NCI-H1436 treated with DMSO at 0.1 percent for 48 hours (cell line): Measurements from ENCODE around the gene ELAVL2.

Experiments
- DNase-seq: peaks from one replicate; lab custom pipeline; 2025; lab: John Stamatoyannopoulos, UW

Gene ELAVL2

GRCh38 chr9:23769307-23769935 lies 56.6 kb downstream of the ELAVL2 start:
- no peak for DNase-seq

DNA sequence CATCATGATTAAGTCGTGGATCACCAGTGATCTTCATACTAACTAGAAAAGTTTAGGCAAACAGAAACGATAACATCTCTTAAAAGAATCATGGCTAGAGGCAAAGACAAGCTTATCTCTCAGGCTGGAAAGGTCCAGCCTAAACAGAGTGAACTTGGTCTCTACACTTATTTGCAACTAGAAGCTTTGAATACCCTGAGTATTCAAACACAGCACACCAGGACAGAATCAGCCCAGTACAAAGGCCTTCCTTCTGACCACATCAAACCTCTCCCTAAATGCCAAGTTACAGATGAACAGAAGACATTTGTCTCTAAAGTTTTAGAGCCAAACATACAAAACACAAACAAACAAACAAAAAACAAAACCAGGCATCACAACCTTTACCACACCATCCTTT lies 57.2 kb downstream of the ELAVL2 start:
- no peak for DNase-seq

DNA sequence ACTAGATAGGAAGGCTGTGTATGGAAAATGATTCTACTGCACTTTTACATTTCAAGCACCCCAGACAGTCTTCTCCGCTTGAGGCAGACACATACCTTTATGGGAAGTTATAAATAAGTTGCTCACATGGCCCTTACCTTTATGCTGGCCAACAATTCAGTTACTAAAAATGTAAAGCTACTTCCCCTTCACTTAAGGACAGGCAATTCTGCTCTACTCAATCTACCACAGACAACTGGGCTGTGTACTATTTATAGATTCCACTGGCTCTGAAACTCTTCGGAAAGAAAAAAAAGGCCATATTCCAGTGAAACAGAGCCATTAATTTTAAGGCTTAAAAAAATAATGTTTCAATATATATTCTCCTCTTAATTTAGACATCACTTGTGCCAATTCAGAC lies 59.4 kb downstream of the ELAVL2 start:
- no peak for DNase-seq

GRCh38 chr9:23765561-23765960 lies 60.5 kb downstream of the ELAVL2 start:
- DNase-seq, result no peak

DNA sequence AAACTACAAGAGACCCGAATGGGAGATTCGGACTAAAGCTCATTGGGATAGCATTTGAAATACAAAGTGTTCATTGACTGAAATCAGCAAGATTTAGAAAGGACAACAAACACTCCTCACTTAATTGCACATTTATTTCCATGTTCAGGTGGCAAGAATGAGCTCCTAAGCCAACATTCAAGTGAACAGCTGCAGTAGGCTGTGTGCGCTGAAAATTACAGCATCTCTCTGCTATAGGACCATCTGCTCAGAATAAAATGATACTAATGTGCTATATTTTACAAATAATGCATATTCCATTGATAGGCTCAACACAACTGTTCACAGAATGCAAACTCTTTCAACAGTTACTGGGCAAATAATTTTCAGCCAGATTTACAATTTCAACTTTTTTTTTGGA lies 61.8 kb downstream of the ELAVL2 start:
- DNase-seq, result no peak

GRCh38 chr9:23754551-23754950 lies 71.5 kb downstream of the ELAVL2 start:
- DNase-seq, result no peak

DNA sequence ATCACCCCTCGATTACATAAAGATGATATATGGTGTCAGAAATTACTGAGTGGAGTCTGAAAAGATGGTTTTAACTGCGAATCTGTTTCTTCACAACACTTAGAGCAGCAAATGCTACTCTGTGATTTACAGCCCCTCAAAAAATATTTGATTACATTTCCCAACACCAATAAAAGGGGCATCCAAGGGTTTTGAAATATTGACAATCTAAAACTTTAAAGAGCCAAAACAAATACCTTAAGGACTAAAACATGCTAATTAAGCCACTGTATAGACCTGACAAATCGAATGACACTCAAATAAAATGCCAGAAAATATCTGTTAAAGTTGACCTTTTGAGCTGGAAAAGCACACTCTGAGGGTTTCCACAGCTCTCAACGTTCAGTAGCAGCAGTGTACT lies 73.2 kb downstream of the ELAVL2 start:
- DNase-seq, result no peak

- no peak for DNase-seq
Observed at GRCh38 chr9:23751633-23752032, 74.4 kb downstream of the ELAVL2 start.

DNA sequence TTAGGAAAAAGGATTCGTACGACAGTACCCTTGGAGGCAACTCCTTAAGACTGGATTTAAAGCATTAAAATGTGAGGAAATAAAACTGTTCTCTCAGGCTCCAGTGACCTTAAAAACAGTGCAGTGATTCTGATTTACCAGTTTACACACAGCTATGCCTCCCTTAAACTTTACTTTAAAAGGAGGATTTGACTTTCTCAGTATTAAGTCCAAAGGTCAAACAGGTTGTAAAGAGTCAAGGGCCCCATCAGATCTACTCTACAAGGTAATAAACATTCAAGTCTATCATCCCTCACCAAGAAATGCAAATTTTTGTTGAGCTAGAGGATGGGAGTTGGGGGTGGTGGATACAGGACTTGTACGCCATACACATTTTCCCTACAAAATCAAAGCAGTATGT lies 75.2 kb downstream of the ELAVL2 start:
- DNase-seq, result no peak

GRCh38 chr9:23747088-23748075 lies 78.7 kb downstream of the ELAVL2 start:
- DNase-seq, result no peak

- no peak for DNase-seq
Observed at GRCh38 chr9:23746317-23746716, 79.7 kb downstream of the ELAVL2 start.

DNA sequence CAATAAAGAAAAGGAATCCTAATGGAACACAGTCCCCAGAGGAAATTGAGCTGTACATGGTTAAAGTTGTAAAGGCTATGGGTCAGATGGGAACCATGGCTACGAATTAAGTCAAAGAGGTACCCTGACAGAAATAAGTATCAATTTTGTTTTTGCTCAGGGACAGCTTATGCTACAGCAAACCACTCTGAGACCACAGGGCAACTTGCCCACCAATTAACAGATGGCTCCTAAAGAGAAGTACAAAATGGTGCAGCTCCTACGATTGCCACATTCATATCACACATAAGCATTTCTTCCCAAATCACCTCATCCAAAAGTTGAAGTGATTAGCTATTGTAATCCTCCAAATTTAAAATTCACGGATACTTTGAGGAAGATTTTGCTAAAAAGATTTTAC lies 83.0 kb downstream of the ELAVL2 start:
- no peak for DNase-seq

GRCh38 chr9:23741351-23741750 lies 84.7 kb downstream of the ELAVL2 start:
- no peak for DNase-seq

- DNase-seq, result no peak
Observed at GRCh38 chr9:23740531-23740930, 85.5 kb downstream of the ELAVL2 start.

DNA sequence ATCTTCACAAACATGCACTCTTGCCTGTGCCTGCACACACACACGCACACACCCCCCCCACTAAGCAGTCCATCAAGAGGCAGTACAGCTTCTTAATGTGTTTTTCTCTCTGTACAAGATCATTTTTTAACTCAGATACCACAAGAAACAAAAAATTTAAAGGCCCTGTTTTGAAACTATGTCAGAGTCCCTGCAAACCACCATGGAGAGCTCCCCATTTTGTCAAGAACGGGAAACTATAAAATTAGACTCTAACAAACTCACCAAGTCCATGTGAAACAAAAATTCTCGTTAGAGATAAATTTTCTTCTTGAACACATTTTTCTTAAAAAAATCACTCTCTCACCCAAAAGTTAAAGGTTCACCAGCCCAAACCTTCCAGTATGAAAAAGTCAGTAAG lies 86.3 kb downstream of the ELAVL2 start:
- no peak for DNase-seq

- no peak for DNase-seq
Observed at GRCh38 chr9:23736293-23736692, 89.7 kb downstream of the ELAVL2 start.

DNA sequence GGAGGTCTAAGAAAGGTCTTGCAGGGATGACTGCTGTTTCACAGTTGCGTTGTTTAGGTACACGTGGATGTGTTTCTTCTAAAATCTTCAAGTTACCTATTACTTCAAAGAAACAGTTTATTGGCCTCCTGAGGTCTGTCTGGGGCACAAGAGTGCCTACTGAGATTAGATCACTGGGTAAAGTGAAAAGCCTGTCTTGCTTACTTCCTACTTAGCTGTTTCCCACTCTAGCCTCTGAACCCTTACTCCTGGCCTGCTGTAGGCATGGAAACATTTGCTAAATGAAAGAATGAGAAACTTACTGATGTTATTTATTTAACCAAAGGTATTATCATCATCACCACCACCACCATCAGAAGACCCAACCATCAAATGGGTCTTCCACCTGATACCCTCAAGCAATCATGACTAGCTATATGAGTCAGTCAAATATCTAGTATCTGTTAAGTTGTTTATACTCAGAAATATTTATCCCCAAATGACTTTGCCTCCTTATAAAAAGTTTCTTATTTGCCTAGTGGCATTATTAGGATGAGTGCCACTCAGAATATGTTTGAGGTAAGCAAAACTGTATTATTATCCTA lies 92.5 kb downstream of the ELAVL2 start:
- DNase-seq, result no peak

- DNase-seq, result no peak
Observed at GRCh38 chr9:23731353-23731752, 94.7 kb downstream of the ELAVL2 start.

- DNase-seq, result no peak
Observed at GRCh38 chr9:23730364-23730763, 95.7 kb downstream of the ELAVL2 start.

- no peak for DNase-seq
Observed at GRCh38 chr9:23728736-23729135, 97.3 kb downstream of the ELAVL2 start.

- no peak for DNase-seq
Observed at GRCh38 chr9:23725279-23725946, 100.6 kb downstream of the ELAVL2 start.

DNA sequence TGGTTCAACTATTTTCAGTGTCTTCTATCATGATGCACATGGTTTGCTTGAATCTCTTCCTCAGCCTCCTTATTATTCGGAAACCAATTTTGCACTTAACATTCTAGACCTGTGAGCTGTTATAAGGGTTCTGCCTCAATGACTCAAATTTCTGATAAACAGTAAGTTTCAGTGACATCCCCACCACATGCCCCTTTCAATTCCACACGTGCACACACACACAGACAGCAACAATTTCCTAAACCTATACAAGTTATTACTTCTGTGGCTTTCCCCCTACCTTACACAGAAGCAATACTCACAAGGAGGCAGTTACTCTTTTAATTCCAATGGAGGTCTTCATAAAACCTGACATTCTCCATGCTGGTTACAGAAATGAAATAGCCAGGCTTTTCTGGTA lies 102.4 kb downstream of the ELAVL2 start:
- DNase-seq, result no peak
